Mesendoderm (in vitro differentiated cells): ENCODE measurements around the gene ECEL1.
A peak's percentile ranks its signal among the peaks of the same experiment; 100 is the strongest.
"Not testable (repeated sequence)": the region's sequence is repeated elsewhere in the genome, so short reads cannot be mapped to it uniquely, and the experiment has no call there.

Experiments
- DNase-seq: peaks from one replicate; pipeline ENCODE4 v3.0.0; 2013
- H2AK5ac ChIP-seq: 2 replicates; pipeline ENCODE4 v1.6.1; 2013; ENCODE audit warnings: low read length, inconsistent platforms
- H2BK120ac ChIP-seq: 2 replicates; pipeline ENCODE4 v1.6.1; 2013; ENCODE audit warnings: low read depth, mild to moderate bottlenecking, low read length, moderate library complexity, mixed read lengths
- H2BK15ac ChIP-seq: replicated peaks from 2 replicates; pipeline ENCODE4 v1.6.1; 2013; ENCODE audit warnings: low read depth, mild to moderate bottlenecking, moderate library complexity
- H2BK5ac ChIP-seq: 2 replicates; pipeline ENCODE4 v1.6.1; 2013; ENCODE audit warnings: low read length, inconsistent platforms
- H3K18ac ChIP-seq: 2 replicates; pipeline ENCODE4 v1.6.1; 2013; ENCODE audit warnings: mild to moderate bottlenecking, low read length, mixed read lengths
- H3K23ac ChIP-seq: one replicate; pipeline ENCODE4 v1.6.1; 2013; ENCODE audit warnings: low read length
- H3K27ac ChIP-seq: 2 replicates; pipeline ENCODE4 v1.5.1; 2013; ENCODE audit warnings: low read depth, mild to moderate bottlenecking, inconsistent platforms, low read length, moderate library complexity
- H3K27me3 ChIP-seq: 2 replicates; pipeline ENCODE4 v1.6.1; 2013; ENCODE audit warnings: low read length, control low read depth, mild to moderate bottlenecking, inconsistent platforms; ENCODE audit not compliant: insufficient read depth, poor library complexity
- H3K36me3 ChIP-seq: 2 replicates; pipeline ENCODE4 v1.6.1; 2013; ENCODE audit warnings: low read length, inconsistent platforms; ENCODE audit not compliant: control insufficient read depth, insufficient read depth
- H3K4ac ChIP-seq: one replicate; pipeline ENCODE4 v1.6.1; 2013; ENCODE audit warnings: low read depth, mild to moderate bottlenecking, low read length, moderate library complexity
- H3K4me1 ChIP-seq: 2 replicates; pipeline ENCODE4 v1.6.1; 2013; ENCODE audit warnings: low read depth, low read length, inconsistent platforms; ENCODE audit not compliant: control insufficient read depth
- H3K4me2 ChIP-seq: 2 replicates; pipeline ENCODE4 v1.6.1; 2013; ENCODE audit warnings: low read length
- H3K4me3 ChIP-seq: 2 replicates; pipeline ENCODE4 v1.5.1; 2013; ENCODE audit warnings: mild to moderate bottlenecking, low read length
- H3K56ac ChIP-seq: one replicate; pipeline ENCODE4 v1.6.1; 2013; ENCODE audit warnings: low read length
- H3K79me1 ChIP-seq: 2 replicates; pipeline ENCODE4 v1.6.1; 2013; ENCODE audit warnings: low read length, inconsistent platforms
- H3K79me2 ChIP-seq: 2 replicates; pipeline ENCODE4 v1.6.1; 2013; ENCODE audit warnings: mild to moderate bottlenecking, low read length; ENCODE audit not compliant: control insufficient read depth, insufficient read depth
- H3K9ac ChIP-seq: 2 replicates; pipeline ENCODE4 v1.6.1; 2013; ENCODE audit warnings: low read length, inconsistent platforms
- H4K5ac ChIP-seq: one replicate; pipeline ENCODE4 v1.6.1; 2013; ENCODE audit warnings: low read length
- H4K8ac ChIP-seq: one replicate; pipeline ENCODE4 v1.6.1; 2013; ENCODE audit warnings: low read depth, mild to moderate bottlenecking, control low read depth, low read length, moderate library complexity
- WGBS: extraction: QIAGEN DNeasy Blood & Tissue Kit; methylation state at CpG from one replicate; pipeline ENCODE4 v1.1.7; 2013; ENCODE audit warnings: low lambda C conversion rate, missing lambda C conversion rate; ENCODE audit not compliant: insufficient coverage; ENCODE audit errors: extremely low coverage; 5-methylcytosine and 5-hydroxymethylcytosine counted together

ECEL1 gene

DNA sequence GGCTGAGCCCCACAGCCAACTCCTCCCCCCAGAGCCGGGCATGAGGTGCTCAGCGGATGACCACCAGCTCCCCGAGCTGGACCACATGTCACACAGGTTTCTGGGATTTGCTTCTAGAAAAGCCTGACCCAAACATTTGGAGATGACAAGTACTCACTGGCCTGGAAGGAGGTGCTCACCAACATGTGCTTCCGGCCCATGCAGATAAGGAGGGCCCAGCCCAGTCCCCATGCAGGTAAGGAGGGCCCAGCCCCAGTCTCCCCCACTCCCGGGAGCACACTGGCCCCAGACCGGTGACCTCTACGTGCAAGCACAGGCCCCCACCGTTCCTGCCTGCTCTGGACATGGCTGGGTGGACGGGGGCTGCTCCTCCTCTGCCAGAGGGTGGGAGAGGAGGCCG, 45.7 kb downstream of the ECEL1 start:
- not testable (repeated sequence) for H3K56ac ChIP-seq, H4K5ac ChIP-seq, H4K8ac ChIP-seq, H3K4me2 ChIP-seq, H2BK5ac ChIP-seq, H2AK5ac ChIP-seq, DNase-seq, H2BK15ac ChIP-seq, H3K27me3 ChIP-seq, H3K23ac ChIP-seq, H3K36me3 ChIP-seq, H3K27ac ChIP-seq, H3K4me1 ChIP-seq, H3K4me3 ChIP-seq, H3K18ac ChIP-seq, H3K79me2 ChIP-seq, H3K9ac ChIP-seq, H3K4ac ChIP-seq, H2BK120ac ChIP-seq, H3K79me1 ChIP-seq
- no CpG with 5 or more reads among the region's 10 CpGs for WGBS

GRCh38 chr2:232441147-232441651, 46.4 kb downstream of the ECEL1 start:
- no peak overlapping the region for H4K5ac ChIP-seq
- WGBS = no CpG with 5 or more reads among the region's 12 CpGs

GRCh38 chr2:232440220-232441018, 47.2 kb downstream of the ECEL1 start:
- not testable (repeated sequence) for H3K27ac ChIP-seq, H3K79me1 ChIP-seq, H3K4ac ChIP-seq, H3K79me2 ChIP-seq, H2BK120ac ChIP-seq, H3K23ac ChIP-seq, H3K27me3 ChIP-seq, H3K18ac ChIP-seq, H3K56ac ChIP-seq, H2BK15ac ChIP-seq, H4K8ac ChIP-seq, H3K4me1 ChIP-seq, H3K36me3 ChIP-seq, H4K5ac ChIP-seq, H3K4me3 ChIP-seq, H3K4me2 ChIP-seq, H3K9ac ChIP-seq, H2AK5ac ChIP-seq, H2BK5ac ChIP-seq
- DNase-seq = peak; percentile 78
- no CpG with 5 or more reads among the region's 16 CpGs for WGBS

More at GRCh38 chr2:232441147-232441651, 46.4 kb downstream of the ECEL1 start:
- Histone ChIP-seq H3K4me1 (no peaks in the 10 kb centered on the region), H3K79me1 (no peaks in the 10 kb centered on the region), H2BK5ac (no peak overlapping the region), H3K4me2 (no peak overlapping the region), H3K79me2 (no peaks in the 10 kb centered on the region), H3K56ac (no peak overlapping the region), H3K36me3 (no peaks in the 10 kb centered on the region), H2BK15ac (no peak overlapping the region), H2BK120ac (no peak overlapping the region), H3K18ac (no peak overlapping the region), H3K9ac (no peak overlapping the region), H4K8ac (no peak overlapping the region), H3K4me3 (no peak overlapping the region), H3K27me3 (no peaks in the 10 kb centered on the region), H3K27ac (no peak overlapping the region), H2AK5ac (no peak overlapping the region), H3K4ac (no peak overlapping the region), H3K23ac (no peak overlapping the region)
- DNase-seq = no peak

DNA sequence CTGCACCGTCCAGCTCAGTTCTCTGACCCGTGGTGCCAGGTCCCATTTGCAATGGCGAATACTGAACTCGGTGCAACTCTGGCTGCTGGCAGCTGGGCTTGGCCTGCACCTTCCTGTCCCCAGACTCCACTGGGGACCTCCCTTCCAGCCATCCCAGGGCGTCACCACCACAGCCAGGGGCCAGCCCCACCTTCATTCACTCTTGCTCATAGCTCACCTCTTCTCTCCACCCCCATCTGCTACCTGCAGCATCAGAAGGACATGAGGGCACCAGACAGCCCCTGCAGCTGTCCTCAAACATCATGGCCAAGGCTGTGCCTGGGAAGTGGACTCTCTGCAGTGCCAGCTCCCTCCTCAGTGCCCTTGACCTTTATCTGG, 47.9 kb downstream of the ECEL1 start:
- Histone ChIP-seq H2BK120ac (no peak overlapping the region), H3K79me1 (no peaks in the 10 kb centered on the region), H3K36me3 (no peaks in the 10 kb centered on the region), H3K4me1 (no peaks in the 10 kb centered on the region), H3K4ac (no peak overlapping the region), H3K9ac (no peak overlapping the region), H2BK5ac (no peak overlapping the region), H3K4me2 (no peak overlapping the region), H3K27me3 (no peaks in the 10 kb centered on the region), H3K56ac (no peak overlapping the region), H3K79me2 (no peaks in the 10 kb centered on the region), H2BK15ac (no peak overlapping the region), H4K5ac (no peak overlapping the region), H3K18ac (no peak overlapping the region), H4K8ac (no peak overlapping the region), H3K4me3 (no peak overlapping the region), H3K23ac (no peak overlapping the region), H2AK5ac (no peak overlapping the region), H3K27ac (no peak overlapping the region)
- DNase-seq = no peak
- WGBS = no CpG with 5 or more reads among the region's 5 CpGs

DNA sequence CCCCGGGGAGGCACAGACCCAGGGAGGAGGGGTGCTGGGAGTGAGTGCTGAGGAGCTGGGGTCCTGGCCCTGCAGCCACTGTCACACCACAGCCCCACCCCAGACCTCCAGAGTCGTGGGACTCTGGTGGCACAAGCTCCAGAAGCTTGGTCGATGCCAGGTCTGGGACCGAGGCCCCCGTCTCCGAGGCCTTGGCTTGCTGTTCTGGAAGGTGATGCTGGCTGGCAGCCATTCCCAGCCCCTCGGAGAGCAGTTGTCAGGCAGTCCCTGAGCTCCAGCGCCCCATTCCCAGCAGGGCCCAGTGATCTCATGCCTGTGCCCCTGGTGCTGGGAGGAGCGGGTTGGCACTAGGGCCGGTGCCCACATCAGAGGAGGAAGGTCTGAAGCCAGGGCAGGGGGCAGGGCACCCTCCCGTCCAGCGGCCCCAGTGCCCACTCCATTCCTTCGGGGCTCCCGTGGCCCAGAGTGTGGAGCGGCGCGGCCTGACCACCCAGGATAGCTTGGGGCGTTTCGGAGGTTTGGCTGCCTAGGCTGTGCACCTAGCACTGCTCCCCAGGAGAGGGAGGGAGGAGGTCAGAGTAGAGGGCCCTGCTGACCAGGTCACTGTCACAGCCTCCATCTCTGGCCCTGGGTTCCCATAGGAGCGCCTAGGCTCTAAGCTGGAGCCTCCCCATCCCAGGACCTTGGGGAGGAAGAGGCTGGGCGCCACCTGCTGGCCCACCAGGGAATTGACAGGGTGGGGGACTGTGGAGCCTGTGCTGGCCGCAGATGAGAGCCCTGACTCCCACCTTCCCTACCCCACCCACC, 48.5 kb downstream of the ECEL1 start:
- H3K27ac ChIP-seq = no peak overlapping the region
- H2AK5ac ChIP-seq = no peak overlapping the region
- H3K23ac ChIP-seq = no peak overlapping the region
- no peak overlapping the region for H2BK5ac ChIP-seq
- H3K27me3 ChIP-seq = no peaks in the 10 kb centered on the region
- no peak for DNase-seq
- no peak overlapping the region for H3K4me2 ChIP-seq
- WGBS = no CpG with 5 or more reads among the region's 22 CpGs
- no peak overlapping the region for H3K9ac ChIP-seq
- no peaks in the 10 kb centered on the region for H3K36me3 ChIP-seq
- no peak overlapping the region for H2BK120ac ChIP-seq
- H4K5ac ChIP-seq = no peak overlapping the region
- no peaks in the 10 kb centered on the region for H3K79me2 ChIP-seq
- H4K8ac ChIP-seq = no peak overlapping the region
- H3K18ac ChIP-seq = no peak overlapping the region
- no peak overlapping the region for H3K4me3 ChIP-seq
- no peak overlapping the region for H3K4ac ChIP-seq
- no peaks in the 10 kb centered on the region for H3K79me1 ChIP-seq
- H3K56ac ChIP-seq = no peak overlapping the region
- no peaks in the 10 kb centered on the region for H3K4me1 ChIP-seq
- H2BK15ac ChIP-seq = no peak overlapping the region
